A673 (cell line): ENCODE results near the gene FUT8.

ENCODE experiments used
- CTCF ChIP-seq: fragments of 300-800, 200-600 bp; sonication (generic); conservative IDR thresholded peaks from 2 replicates; pipeline ENCODE4 v1.5.1; 2017; ENCODE audit warnings: low read depth, mild to moderate bottlenecking, antibody characterized with exemption, low read length, moderate library complexity, mixed read lengths
- EZH2 ChIP-seq: fragments of 200-600 bp; sonication (generic); IDR thresholded peaks from 2 replicates; pipeline ENCODE4 v1.6.1; 2017; ENCODE audit warnings: borderline replicate concordance, low read depth, mild to moderate bottlenecking, mixed read lengths, antibody characterized with exemption, low read length; ENCODE audit not compliant: poor library complexity, severe bottlenecking

- TF ChIP-seq CTCF (no peak), EZH2 (no peak)
Measured at GRCh38 chr14:65709576-65709975, 297.0 kb downstream of the FUT8 start.
